KOPT-K1 (cell line): ENCODE data around the gene PODXL2.
"Not testable (repeated sequence)": the region's sequence is repeated elsewhere in the genome, so short reads cannot be mapped to it uniquely, and the experiment has no call there.

Experiments
- H3K27ac ChIP-seq: fragments of 200-600 bp; sonication (generic); 2 replicates; pipeline ENCODE4 v1.5.1; 2016; ENCODE audit warnings: antibody characterized with exemption, mild to moderate bottlenecking, low read depth, low read length; ENCODE audit not compliant: poor library complexity, severe bottlenecking
- H3K36me3 ChIP-seq: fragments of 200-600 bp; sonication (generic); 2 replicates; pipeline ENCODE4 v1.5.1; 2017; ENCODE audit warnings: antibody characterized with exemption, mild to moderate bottlenecking, low read length, moderate library complexity; ENCODE audit not compliant: insufficient read depth
- H3K9me3 ChIP-seq: fragments of 200-600 bp; sonication (generic); 2 replicates; pipeline ENCODE4 v1.5.1; 2017; ENCODE audit warnings: antibody characterized with exemption, low read length, mild to moderate bottlenecking; ENCODE audit not compliant: insufficient read depth, poor library complexity, severe bottlenecking

PODXL2 gene

GRCh38 chr3:127701280-127701911 lies 72.4 kb downstream of the PODXL2 start:
- no peak overlapping the region for H3K27ac ChIP-seq
- H3K36me3 ChIP-seq = no peaks in the 10 kb centered on the region

GRCh38 chr3:127702151-127702578 lies 73.2 kb downstream of the PODXL2 start:
- Histone ChIP-seq H3K27ac (no peak overlapping the region), H3K36me3 (no peaks in the 10 kb centered on the region), H3K9me3 (peaks cover 11% of the 10 kb centered on the region)

More at GRCh38 chr3:127701280-127701911, 72.4 kb downstream of the PODXL2 start:
- H3K9me3 ChIP-seq = peaks cover 11% of the 10 kb centered on the region

- not testable (repeated sequence) for H3K36me3 ChIP-seq, H3K27ac ChIP-seq
- peaks cover 11% of the 10 kb centered on the region for H3K9me3 ChIP-seq
These were observed 75.9 kb downstream of the PODXL2 start for GRCh38 chr3:127704840-127705239.

- H3K27ac ChIP-seq = no peak overlapping the region
- H3K36me3 ChIP-seq = no peaks in the 10 kb centered on the region
These were observed 77.3 kb downstream of the PODXL2 start for GRCh38 chr3:127706312-127706711.

GRCh38 chr3:127706785-127707351 lies 77.9 kb downstream of the PODXL2 start:
- no peaks in the 10 kb centered on the region for H3K36me3 ChIP-seq
- peaks cover 11% of the 10 kb centered on the region for H3K9me3 ChIP-seq
- no peak overlapping the region for H3K27ac ChIP-seq

More at GRCh38 chr3:127706312-127706711, 77.3 kb downstream of the PODXL2 start:
- peaks cover 11% of the 10 kb centered on the region for H3K9me3 ChIP-seq

- H3K36me3 ChIP-seq = no peaks in the 10 kb centered on the region
- peaks cover 11% of the 10 kb centered on the region for H3K9me3 ChIP-seq
- no peak overlapping the region for H3K27ac ChIP-seq
These were observed 78.9 kb downstream of the PODXL2 start for GRCh38 chr3:127707851-127708411.

GRCh38 chr3:127708837-127709236 lies 79.9 kb downstream of the PODXL2 start:
- H3K36me3 ChIP-seq = no peaks in the 10 kb centered on the region

GRCh38 chr3:127709320-127710060 lies 80.5 kb downstream of the PODXL2 start:
- Histone ChIP-seq H3K36me3 (no peaks in the 10 kb centered on the region), H3K9me3 (no peaks in the 10 kb centered on the region), H3K27ac (no peak overlapping the region)

More at GRCh38 chr3:127708837-127709236, 79.9 kb downstream of the PODXL2 start:
- Histone ChIP-seq H3K27ac (no peak overlapping the region), H3K9me3 (peaks cover 2% of the 10 kb centered on the region)

GRCh38 chr3:127710155-127710941 lies 81.4 kb downstream of the PODXL2 start:
- no peaks in the 10 kb centered on the region for H3K9me3 ChIP-seq

GRCh38 chr3:127711021-127711695 lies 82.2 kb downstream of the PODXL2 start:
- H3K9me3 ChIP-seq = no peaks in the 10 kb centered on the region
- H3K27ac ChIP-seq = no peak overlapping the region
- H3K36me3 ChIP-seq = no peaks in the 10 kb centered on the region

More at GRCh38 chr3:127710155-127710941, 81.4 kb downstream of the PODXL2 start:
- no peaks in the 10 kb centered on the region for H3K36me3 ChIP-seq
- no peak overlapping the region for H3K27ac ChIP-seq

- H3K36me3 ChIP-seq = no peaks in the 10 kb centered on the region
- no peaks in the 10 kb centered on the region for H3K9me3 ChIP-seq
- no peak overlapping the region for H3K27ac ChIP-seq
These were observed 82.9 kb downstream of the PODXL2 start for GRCh38 chr3:127711896-127712295.

GRCh38 chr3:127712461-127712860 lies 83.5 kb downstream of the PODXL2 start:
- no peaks in the 10 kb centered on the region for H3K9me3 ChIP-seq
- no peak overlapping the region for H3K27ac ChIP-seq
- no peaks in the 10 kb centered on the region for H3K36me3 ChIP-seq

- no peak overlapping the region for H3K27ac ChIP-seq
These were observed 84.1 kb downstream of the PODXL2 start for GRCh38 chr3:127712881-127713771.

More at GRCh38 chr3:127712881-127713771, 84.1 kb downstream of the PODXL2 start:
- Histone ChIP-seq H3K9me3 (no peaks in the 10 kb centered on the region), H3K36me3 (no peaks in the 10 kb centered on the region)
